HG03135 (cell line): Measurements from ENCODE around the gene CORIN.
"Not testable (repeated sequence)": the region's sequence is repeated elsewhere in the genome, so short reads cannot be mapped to it uniquely, and the experiment has no call there.

Experiments used
- ATAC-seq: cut with Tn5 transposase; IDR thresholded peaks from one replicate; pipeline ENCODE4 v1.9.1; 2021; ENCODE audit warnings: mild to moderate bottlenecking, moderate library complexity; ENCODE audit not compliant: unreplicated experiment

Gene CORIN

GRCh38 chr4:47776353-47776752 lies 61.5 kb downstream of the CORIN start:
- ATAC-seq, result no peak

DNA sequence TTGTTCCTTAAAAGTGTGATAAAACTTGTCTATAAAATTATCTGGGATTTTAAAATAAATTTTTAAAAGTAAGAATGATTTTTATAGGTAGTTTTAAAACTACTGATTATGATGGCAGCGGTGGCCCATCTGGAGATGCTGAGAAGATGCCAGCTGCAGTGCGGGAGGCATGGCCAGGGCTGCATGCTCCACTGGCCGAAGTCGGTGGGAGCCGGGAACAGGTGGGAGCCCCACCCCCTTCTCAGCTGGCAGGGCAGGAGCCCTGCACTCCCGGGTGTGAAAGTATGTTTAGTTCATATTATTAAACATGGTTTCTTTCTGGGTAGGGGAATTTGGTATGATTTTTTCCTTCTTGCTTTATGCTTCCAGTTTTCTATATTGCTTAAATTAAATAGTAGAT lies 63.8 kb downstream of the CORIN start:
- no peak for ATAC-seq

DNA sequence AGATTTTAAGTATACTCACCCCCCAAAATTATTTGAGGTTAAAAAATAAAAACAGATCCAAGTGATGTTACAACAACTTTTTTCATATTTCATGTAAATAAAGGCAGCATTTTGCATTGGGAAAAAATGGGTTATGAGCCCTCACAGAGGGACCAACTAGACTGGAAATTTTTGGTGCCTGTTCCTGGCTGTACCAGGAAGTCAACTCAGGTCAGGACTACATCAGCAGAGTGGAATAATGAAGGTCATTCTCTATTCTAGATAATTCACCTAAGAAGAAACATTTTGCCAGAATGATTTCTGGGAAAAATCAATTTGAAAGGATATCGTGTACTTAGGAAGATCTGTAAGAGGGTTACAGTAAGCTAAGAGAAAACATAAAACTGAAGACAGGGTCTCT lies 66.8 kb downstream of the CORIN start:
- no peak for ATAC-seq

DNA sequence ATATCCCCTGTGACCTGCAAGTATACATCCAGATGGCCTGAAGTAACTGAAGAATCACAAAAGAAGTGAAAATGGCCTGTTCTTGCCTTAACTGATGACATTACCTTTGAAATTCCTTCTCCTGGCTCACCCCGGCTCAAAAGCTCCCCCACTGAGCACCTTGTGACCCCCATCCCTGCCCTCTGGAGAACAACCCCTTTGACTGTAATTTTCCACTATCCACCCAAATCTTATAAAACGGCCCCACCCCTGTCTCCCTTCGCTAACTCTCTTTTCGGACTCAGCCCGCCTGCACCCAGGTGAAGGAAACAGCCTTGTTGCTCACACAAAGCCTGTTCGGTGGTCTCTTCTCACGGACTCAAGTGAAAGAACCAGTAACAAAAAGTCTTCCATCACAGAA lies 69.9 kb downstream of the CORIN start:
- not testable (repeated sequence) for ATAC-seq

DNA sequence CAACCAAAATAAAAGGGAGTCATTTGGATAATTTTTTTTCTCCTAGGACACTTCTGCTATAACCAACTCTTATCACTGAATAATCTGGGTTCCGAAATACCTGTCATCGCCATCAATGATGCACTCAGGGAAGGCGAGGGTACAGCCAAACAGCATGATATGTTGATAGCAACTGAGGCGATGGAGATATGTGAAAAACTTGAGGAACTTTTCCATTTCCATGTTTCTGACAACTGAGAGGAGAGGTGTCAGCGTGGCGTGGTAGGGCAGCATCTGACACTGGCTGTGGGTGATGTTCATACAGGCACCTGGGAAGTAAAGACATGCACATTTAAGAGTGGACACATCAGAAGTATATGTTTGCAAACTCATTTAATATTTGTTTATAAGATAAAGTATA lies 74.6 kb downstream of the CORIN start:
- no peak for ATAC-seq

- ATAC-seq, result no peak
These were observed 75.2 kb downstream of the CORIN start for GRCh38 chr4:47762376-47763266.

DNA sequence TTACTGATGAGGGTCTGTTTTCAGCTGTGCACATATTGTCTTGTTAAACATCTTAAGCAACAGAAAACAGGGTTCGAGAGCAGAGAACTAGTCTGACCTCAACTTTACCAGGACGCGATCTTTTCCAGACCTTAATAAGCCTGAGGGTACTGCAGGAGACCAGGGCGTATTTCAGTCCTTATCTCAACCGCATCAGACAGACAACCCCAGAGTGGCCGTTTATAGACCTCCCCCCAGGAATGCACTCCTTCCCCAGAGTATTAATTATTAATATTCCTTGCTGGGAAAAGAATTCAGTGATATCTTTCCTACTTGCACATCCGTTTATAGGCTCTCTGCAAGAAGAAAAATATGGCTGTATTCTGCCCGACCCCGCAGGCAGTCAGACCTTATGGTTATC lies 84.6 kb downstream of the CORIN start:
- ATAC-seq, result not testable (repeated sequence)

DNA sequence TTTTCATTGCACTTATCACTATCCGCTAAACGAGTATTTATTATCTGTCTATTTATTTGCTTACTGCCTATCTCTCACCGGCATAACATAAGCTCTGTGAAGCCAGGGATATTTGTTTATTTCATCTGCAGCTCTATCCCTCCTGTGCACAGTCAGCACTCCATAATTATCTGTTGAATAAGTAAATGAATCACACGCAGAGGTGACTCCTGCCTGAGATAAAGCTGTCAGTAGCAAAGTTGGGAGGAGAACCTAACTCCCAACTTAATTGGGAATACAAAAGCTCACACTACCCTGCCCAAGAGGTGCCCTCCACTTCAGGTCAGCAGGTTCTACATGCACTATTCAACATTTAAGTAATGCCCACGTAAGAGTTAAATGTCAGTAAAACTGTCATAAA lies 85.7 kb downstream of the CORIN start:
- ATAC-seq, result no peak

GRCh38 chr4:47750788-47751187 lies 87.1 kb downstream of the CORIN start:
- no peak for ATAC-seq

- no peak for ATAC-seq
These were observed 88.0 kb downstream of the CORIN start for GRCh38 chr4:47749858-47750257.

GRCh38 chr4:47749060-47749459 lies 88.8 kb downstream of the CORIN start:
- no peak for ATAC-seq

DNA sequence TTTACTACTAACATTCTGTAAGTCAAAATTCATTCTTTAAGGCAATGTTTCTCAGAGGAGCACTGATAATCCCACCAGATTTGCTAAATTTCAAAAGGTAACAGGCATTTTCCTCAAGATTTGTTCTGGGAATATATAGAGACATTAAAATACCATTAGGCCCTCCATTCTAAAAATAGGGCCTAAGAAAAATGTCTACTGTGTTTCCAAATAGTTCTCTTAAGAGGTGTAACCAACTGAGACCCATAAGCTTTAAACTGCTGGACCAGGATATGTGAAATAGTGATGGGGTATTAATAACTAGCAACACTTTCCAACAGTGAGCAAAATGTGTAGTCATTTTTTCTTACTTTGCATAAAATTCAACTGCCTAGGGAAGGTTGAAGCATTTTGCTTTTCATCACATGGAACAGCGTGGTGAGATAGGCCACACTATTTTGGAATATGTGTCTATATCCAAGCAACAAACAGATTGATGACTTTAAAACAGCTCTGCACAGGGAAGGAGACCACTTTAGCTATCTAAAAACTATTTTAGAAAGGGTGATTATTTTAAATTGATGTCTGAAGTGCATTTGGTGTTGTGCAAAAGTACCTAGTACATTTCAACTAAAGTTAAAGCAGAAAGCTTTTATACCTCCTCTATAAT lies 89.9 kb downstream of the CORIN start:
- no peak for ATAC-seq

- no peak for ATAC-seq
These were observed 90.7 kb downstream of the CORIN start for GRCh38 chr4:47747211-47747610.

DNA sequence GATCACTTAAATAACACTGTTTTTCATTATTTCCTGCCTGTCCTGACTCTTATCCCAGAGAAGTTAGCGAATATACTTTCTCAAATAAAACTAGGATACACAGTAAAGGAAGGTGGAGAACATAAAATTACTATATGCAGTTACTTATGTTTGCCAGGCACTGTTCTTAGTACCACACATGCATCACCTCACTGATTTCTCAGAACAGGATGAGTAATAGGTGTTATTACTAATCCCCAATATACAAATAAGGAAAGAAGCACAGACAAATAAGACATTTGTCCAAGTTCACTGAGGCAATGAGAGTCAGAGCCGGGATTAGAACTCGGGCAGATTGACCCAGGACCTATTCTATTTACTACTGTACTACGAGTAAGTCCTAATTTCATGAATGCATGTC lies 91.7 kb downstream of the CORIN start:
- ATAC-seq, result no peak

DNA sequence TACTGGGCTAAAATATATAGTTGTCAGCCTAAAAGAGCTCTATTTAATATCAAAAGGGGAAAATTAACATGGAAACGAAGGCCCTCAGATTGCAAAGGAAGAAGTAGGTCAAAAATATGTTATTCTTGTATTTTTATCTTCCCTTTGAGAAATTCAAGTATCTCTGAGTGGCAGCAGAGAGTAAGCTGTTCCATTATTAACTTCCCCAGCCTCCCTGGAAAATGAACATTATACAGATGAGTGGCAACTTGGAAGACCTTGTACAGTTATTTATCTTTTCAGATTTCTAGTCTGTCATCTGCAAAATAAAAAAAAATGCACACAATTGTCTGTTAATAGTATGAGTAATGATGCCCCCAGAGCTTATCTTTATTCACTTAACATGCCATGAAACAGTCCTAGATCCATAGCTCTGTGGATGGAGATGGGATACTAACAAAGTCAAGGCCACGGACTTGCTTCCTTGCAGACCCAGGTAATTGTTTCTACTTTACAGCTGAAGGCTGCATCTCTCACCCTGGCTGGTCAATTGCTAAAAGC lies 93.0 kb downstream of the CORIN start:
- no peak for ATAC-seq

GRCh38 chr4:47744253-47744652 lies 93.6 kb downstream of the CORIN start:
- ATAC-seq, result no peak

DNA sequence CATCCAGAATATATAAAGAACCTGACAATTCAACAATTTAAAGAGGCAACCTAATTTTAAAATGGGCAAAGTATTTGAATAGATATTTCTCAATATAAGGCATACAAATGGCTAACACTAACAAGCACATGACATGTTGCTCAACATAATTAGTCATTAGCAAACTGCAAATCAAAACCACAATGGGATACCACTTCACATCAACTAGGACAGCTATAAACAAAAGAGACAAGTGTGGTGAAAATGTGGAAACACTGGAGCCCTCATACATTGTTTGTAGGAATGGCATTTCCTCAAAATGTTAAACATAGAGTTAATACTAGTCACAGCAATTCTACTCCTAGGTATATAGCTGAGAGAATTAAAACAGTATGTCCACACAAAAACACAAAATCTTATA lies 96.7 kb downstream of the CORIN start:
- no peak for ATAC-seq

- ATAC-seq, result no peak
These were observed 100.5 kb downstream of the CORIN start for GRCh38 chr4:47737326-47737725.

- ATAC-seq, result no peak
These were observed 101.3 kb downstream of the CORIN start for GRCh38 chr4:47736555-47736954.

DNA sequence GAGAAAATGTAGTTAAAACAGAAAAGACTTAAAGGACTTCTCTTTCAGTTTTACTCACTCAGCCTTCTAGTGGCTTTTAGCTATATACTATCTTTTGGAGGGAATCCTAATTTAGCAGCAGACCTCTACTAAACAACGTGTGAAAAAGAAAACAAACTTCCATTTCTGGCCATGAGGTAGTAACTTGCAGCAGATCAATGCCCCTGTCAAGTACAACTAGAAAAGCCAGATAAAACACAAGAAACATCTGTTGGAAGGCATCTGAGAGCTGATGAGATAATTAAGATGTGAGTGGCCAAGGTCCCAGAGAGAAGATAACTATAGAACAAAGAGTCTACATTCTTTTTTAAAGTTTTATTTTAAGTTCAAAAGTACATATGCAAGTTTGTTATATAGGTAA lies 101.7 kb downstream of the CORIN start:
- ATAC-seq, result no peak

DNA sequence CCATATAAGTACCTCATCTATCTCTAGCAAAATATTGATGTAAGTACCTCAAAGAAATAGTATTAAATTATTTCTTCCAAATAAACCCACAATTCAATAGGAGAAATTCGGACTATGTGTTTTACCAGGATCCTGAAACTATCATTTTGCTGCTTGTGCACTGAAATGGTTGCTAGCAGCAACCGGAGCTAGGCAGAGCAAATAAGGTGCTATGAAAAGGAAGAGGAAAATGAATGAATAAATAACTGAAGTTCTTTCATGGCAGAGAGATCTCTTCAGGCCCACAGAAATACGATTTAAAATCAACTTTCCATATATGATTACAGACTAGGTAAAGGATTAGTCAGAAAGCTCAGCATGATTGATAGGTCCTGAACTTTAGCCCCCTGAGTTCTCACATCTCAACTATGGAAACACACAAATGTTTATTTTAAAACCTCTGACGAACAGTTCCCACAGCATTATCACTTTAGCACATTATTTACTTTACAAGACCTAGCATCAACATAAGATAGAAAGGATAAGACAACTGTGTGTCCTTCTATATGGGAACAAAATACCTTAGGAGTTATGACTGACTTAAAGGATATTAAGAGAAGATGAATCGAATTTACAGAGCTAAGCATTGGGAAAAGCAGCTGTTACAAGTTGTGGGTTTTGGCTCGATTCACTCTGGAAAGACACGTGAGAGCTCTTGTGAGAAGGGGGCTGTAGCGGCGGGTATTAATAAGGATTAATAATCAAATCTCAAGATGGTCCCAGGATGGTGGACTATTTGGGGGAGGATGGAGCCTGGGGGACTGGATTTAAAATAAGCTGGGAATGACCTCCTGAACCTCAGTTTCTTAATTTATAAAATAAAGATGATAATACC lies 104.3 kb downstream of the CORIN start:
- ATAC-seq, result no peak
